LNCAP (cell line): Measurements from ENCODE around the gene CAPZA2.

Source experiments
- TF ChIP-seq, protein P1 (sequence below): fragments of 450-650 bp; IDR thresholded peaks from 2 replicates; pipeline ENCODE4 v1.5.1; 2017; ENCODE audit warnings: mild to moderate bottlenecking

Gene CAPZA2

GRCh38 chr7:116967254-116967922, 105.0 kb downstream of the CAPZA2 start:
- TF ChIP-seq, protein P1, sequence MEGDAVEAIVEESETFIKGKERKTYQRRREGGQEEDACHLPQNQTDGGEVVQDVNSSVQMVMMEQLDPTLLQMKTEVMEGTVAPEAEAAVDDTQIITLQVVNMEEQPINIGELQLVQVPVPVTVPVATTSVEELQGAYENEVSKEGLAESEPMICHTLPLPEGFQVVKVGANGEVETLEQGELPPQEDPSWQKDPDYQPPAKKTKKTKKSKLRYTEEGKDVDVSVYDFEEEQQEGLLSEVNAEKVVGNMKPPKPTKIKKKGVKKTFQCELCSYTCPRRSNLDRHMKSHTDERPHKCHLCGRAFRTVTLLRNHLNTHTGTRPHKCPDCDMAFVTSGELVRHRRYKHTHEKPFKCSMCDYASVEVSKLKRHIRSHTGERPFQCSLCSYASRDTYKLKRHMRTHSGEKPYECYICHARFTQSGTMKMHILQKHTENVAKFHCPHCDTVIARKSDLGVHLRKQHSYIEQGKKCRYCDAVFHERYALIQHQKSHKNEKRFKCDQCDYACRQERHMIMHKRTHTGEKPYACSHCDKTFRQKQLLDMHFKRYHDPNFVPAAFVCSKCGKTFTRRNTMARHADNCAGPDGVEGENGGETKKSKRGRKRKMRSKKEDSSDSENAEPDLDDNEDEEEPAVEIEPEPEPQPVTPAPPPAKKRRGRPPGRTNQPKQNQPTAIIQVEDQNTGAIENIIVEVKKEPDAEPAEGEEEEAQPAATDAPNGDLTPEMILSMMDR: no peak

DNA sequence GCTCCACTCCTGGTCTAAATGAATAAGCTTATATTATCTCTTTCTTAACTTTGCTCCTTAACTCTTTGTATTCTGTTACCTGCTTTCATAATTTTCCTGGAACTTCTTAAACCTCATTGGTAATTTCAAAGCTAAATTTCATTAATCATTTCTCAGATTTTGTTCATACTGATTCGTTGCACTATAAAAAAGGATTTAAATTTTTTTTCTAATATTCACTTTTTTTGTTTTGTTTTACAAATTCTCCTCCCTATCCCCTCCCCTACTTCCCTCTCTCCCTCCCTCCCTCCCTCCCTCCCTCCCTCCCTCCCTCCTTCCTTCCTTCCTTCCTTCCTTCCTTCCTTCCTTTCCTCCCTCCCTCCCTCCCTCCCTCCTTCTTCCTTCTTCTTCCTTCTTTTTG, 105.6 kb downstream of the CAPZA2 start:
- TF ChIP-seq, protein P1: no peak

GRCh38 chr7:116968631-116969030, 106.2 kb downstream of the CAPZA2 start:
- TF ChIP-seq, protein P1: no peak

GRCh38 chr7:116969371-116969902, 107.0 kb downstream of the CAPZA2 start:
- TF ChIP-seq, protein P1: no peak

- TF ChIP-seq, protein P1: no peak
Measured at GRCh38 chr7:116970238-116970910, 108.0 kb downstream of the CAPZA2 start.
